PC-3 (cell line): ENCODE data around the gene PAQR3. TPM values are rescaled to one million over a fixed set of nuclear protein-coding genes. Genes with fewer than 3 reads are reported as not detected.

ENCODE experiments used
- ATAC-seq: fragments of 200-7000 bp; cut with Tn5 transposase; 2 replicates; pipeline ENCODE4 v1.9.1; 2020; ENCODE audit warnings: mild to moderate bottlenecking, moderate library complexity
- BruUV-seq: library from RNA; stranded (reverse); fragments of 400-500 nt; replicated peaks from 2 replicates; lab custom pipeline; 2021; lab: Mats Ljungman, UMichigan
- CTCF ChIA-PET: fragments of 300-600 bp; sonication (Branson Sonifier 250); formaldehyde crosslinking; loops from one replicate; lab custom pipeline; 2022; ENCODE audit warnings: antibody characterized with exemption; lab: Charles Lee
- POLR2A ChIA-PET: fragments of 300-600 bp; sonication (Branson Sonifier 250); formaldehyde crosslinking; loops from one replicate; lab custom pipeline; 2022; ENCODE audit warnings: antibody characterized with exemption; ENCODE audit not compliant: unreplicated experiment; lab: Charles Lee
- DNase-seq: peaks from one replicate; pipeline ENCODE4 v3.0.0-alpha.2; 2015
- H2AFZ ChIP-seq: fragments of 300-600 bp; sonication (generic); 2 replicates; pipeline ENCODE4 v1.6.0; 2016; ENCODE audit warnings: antibody characterized with exemption, low read length
- H3F3A ChIP-seq: fragments of 300-600 bp; sonication (generic); one replicate; pipeline ENCODE4 v1.6.0; 2017; ENCODE audit warnings: antibody characterized with exemption, low read length, control low read depth, mild to moderate bottlenecking; ENCODE audit not compliant: unreplicated experiment
- H3K27ac ChIP-seq: fragments of 300-600 bp; sonication (generic); 2 replicates; pipeline ENCODE4 v1.5.1; 2016; ENCODE audit warnings: mild to moderate bottlenecking, low read length
- H3K27me3 ChIP-seq: fragments of 300-600 bp; sonication (generic); 2 replicates; pipeline ENCODE4 v1.6.1; 2016; ENCODE audit warnings: low read length, mixed read lengths
- H3K36me3 ChIP-seq: fragments of 300-600 bp; sonication (generic); 2 replicates; pipeline ENCODE4 v1.6.1; 2016; ENCODE audit warnings: low read depth, mixed run types, low read length, mixed read lengths
- H3K4me1 ChIP-seq: fragments of 300-600 bp; sonication (generic); 2 replicates; pipeline ENCODE4 v1.5.1; 2016; ENCODE audit warnings: low read length; ENCODE audit not compliant: insufficient read depth
- H3K4me2 ChIP-seq: fragments of 300-600 bp; sonication (generic); 2 replicates; pipeline ENCODE4 v1.6.0; 2016; ENCODE audit warnings: low read length
- H3K4me3 ChIP-seq: fragments of 300-600 bp; sonication (generic); 2 replicates; pipeline ENCODE4 v1.5.1; 2016; ENCODE audit warnings: mild to moderate bottlenecking, low read length, mixed read lengths
- H3K79me2 ChIP-seq: fragments of 300-600 bp; sonication (generic); 2 replicates; pipeline ENCODE4 v1.6.1; 2017; ENCODE audit warnings: low read length, mixed read lengths
- H3K9ac ChIP-seq: fragments of 300-600 bp; sonication (generic); 2 replicates; pipeline ENCODE4 v1.6.0; 2016; ENCODE audit warnings: mild to moderate bottlenecking, low read length
- H3K9me2 ChIP-seq: fragments of 300-600 bp; sonication (generic); replicated peaks from 2 replicates; pipeline ENCODE4 v1.6.1; 2016; ENCODE audit warnings: mixed run types, low read length, mixed read lengths
- H3K9me3 ChIP-seq: fragments of 300-600 bp; sonication (generic); 2 replicates; pipeline ENCODE4 v1.6.1; 2016; ENCODE audit warnings: low read length, mixed read lengths
- H4K20me1 ChIP-seq: fragments of 300-600 bp; sonication (generic); 2 replicates; pipeline ENCODE4 v1.6.1; 2016; ENCODE audit warnings: low read length, mixed read lengths
- CTCF ChIP-seq: fragments of 300-600 bp; sonication (generic); conservative IDR thresholded peaks from 2 replicates; pipeline ENCODE4 v1.5.1; 2017; ENCODE audit warnings: antibody characterized with exemption, low read depth, mild to moderate bottlenecking, low read length
- EZH2 ChIP-seq: fragments of 300-600 bp; sonication (generic); IDR thresholded peaks from one replicate; pipeline ENCODE4 v1.6.1; 2017; ENCODE audit warnings: antibody characterized with exemption, mild to moderate bottlenecking, low read length; ENCODE audit not compliant: unreplicated experiment
- EZH2phosphoT487 ChIP-seq: fragments of 300-600 bp; sonication (generic); IDR thresholded peaks from 2 replicates; pipeline ENCODE4 v1.6.1; 2018; ENCODE audit warnings: mild to moderate bottlenecking, antibody characterized with exemption, low read length, borderline replicate concordance
- intact Hi-C: fragments of 100-400 bp; cut with micrococcal nuclease; formaldehyde crosslinking; loops from 2 replicates; pipeline ENCODE4 v1.9.0; 2023
- total RNA-seq: library from RNA; depleted of rRNA; stranded (reverse); fragments of >200 nt; gene quantifications from 2 replicates; pipeline ENCODE4 v1.2.3, GENCODE V29; 2014

PAQR3 gene
- total RNA-seq, 1 experiment from 2014 or later, result 16.9 TPM

GRCh38 chr4:78901882-78902281, 37.4 kb downstream of the PAQR3 start:
- no peaks in the 10 kb centered on the region for H3K9me2 ChIP-seq
- H4K20me1 ChIP-seq, result no peaks in the 10 kb centered on the region
- H3K27me3 ChIP-seq, result no peaks in the 10 kb centered on the region
- H2AFZ ChIP-seq, result no peak overlapping the region
- DNase-seq (no peak), ATAC-seq (peak; percentile 74)
- intact Hi-C loops, result no loop called here
- TF ChIP-seq EZH2 (no peak), EZH2phosphoT487 (no peak), CTCF (no peak)
- no peaks in the 10 kb centered on the region for H3F3A ChIP-seq
- no peak overlapping the region for H3K9ac ChIP-seq
- H3K27ac ChIP-seq, result no peak overlapping the region
- H3K4me2 ChIP-seq, result no peak overlapping the region
- no TSS peak for BruUV-seq
- no peaks in the 10 kb centered on the region for H3K36me3 ChIP-seq
- no peaks in the 10 kb centered on the region for H3K9me3 ChIP-seq
- H3K79me2 ChIP-seq, result no peaks in the 10 kb centered on the region
- no peak overlapping the region for H3K4me3 ChIP-seq
- H3K4me1 ChIP-seq, result no peaks in the 10 kb centered on the region
- CTCF ChIA-PET, result no interaction called here
- POLR2A ChIA-PET, result no interaction called here

DNA sequence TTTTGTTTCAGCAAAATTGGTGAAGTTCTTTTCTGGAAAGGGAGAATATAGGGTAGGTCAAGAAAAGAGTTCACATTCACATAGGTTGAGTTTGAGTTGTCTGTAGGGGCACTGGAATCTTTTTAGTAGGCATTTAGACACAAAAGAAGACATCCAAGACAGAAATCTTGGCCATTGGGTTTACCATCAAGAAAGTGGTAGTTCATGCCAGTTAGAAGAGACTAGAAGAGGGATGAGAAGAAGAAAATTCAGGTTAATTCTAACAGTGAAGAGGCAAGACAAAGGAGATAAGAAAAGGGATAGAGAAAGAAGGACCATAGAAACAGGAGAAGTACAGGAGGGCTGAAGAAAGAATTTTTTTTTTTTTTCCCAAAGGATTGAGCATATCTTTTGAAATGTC, 39.9 kb downstream of the PAQR3 start:
- no peak for DNase-seq
- no TSS peak for BruUV-seq
- intact Hi-C loops, result no loop called here
- Histone ChIP-seq H4K20me1 (no peaks in the 10 kb centered on the region), H2AFZ (no peak overlapping the region), H3K27ac (no peak overlapping the region), H3K9me3 (no peaks in the 10 kb centered on the region), H3K4me2 (no peak overlapping the region), H3K9ac (no peak overlapping the region), H3K9me2 (no peaks in the 10 kb centered on the region), H3K27me3 (no peaks in the 10 kb centered on the region), H3K4me3 (no peak overlapping the region), H3K4me1 (no peaks in the 10 kb centered on the region), H3K79me2 (no peaks in the 10 kb centered on the region), H3K36me3 (no peaks in the 10 kb centered on the region), H3F3A (no peaks in the 10 kb centered on the region)
- ChIA-PET POLR2A (no interaction called here), CTCF (no interaction called here)
- TF ChIP-seq EZH2, result no peak
- TF ChIP-seq CTCF, result no peak
- TF ChIP-seq EZH2phosphoT487, result no peak
- no peak for ATAC-seq

DNA sequence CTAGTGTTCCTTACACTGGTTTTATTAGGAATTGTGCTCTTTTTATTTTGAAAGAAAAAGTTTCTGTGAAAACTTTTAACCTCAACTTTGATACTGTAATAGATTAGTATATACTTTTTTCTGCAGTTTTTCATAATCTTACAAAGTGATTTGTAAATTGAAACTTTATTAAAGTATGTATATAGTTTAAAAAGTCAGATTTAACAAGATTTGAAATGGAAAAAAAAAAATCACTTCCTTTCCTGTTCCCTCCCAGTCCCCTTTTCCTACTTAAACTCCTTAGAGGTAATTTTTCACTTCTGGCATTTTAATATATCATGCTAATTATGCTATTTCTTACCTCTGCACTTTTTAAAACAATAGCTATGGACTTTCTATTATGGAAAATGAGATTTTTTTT, 49.3 kb downstream of the PAQR3 start:
- H3F3A ChIP-seq, result no peaks in the 10 kb centered on the region
- no peak overlapping the region for H3K4me2 ChIP-seq
- H3K9ac ChIP-seq, result no peak overlapping the region
- ChIA-PET POLR2A (interaction anchor here (0.5 to 0.6 kb wide), 2 partner anchors 15 to 121 kb away, joined by 8 read pairs; no protein-coding TSS in a partner anchor), CTCF (no interaction called here)
- H3K4me3 ChIP-seq, result no peak overlapping the region
- H4K20me1 ChIP-seq, result no peaks in the 10 kb centered on the region
- H3K27ac ChIP-seq, result no peak overlapping the region
- H3K9me3 ChIP-seq, result no peaks in the 10 kb centered on the region
- 0 out of 2 replicates have a peak, but pooled peaks cover 2% of the 10 kb centered on the region for H3K36me3 ChIP-seq
- DNase-seq (no peak), ATAC-seq (no peak)
- H2AFZ ChIP-seq, result no peak overlapping the region
- H3K4me1 ChIP-seq, result no peaks in the 10 kb centered on the region
- no peaks in the 10 kb centered on the region for H3K79me2 ChIP-seq
- H3K27me3 ChIP-seq, result no peaks in the 10 kb centered on the region
- no peaks in the 10 kb centered on the region for H3K9me2 ChIP-seq
- no peak for TF ChIP-seq EZH2
- no peak for TF ChIP-seq EZH2phosphoT487
- TF ChIP-seq CTCF, result no peak
- no TSS peak for BruUV-seq
- intact Hi-C loops, result no loop called here
